GM12878 (cell line): Measurements from ENCODE around the gene RUNDC3A. TPM values are rescaled to one million over a fixed set of nuclear protein-coding genes. Genes with fewer than 3 reads are reported as not detected.

ENCODE experiments used
- ATAC-seq: fragments of 200-7000 bp; cut with Tn5 transposase; 3 replicates; pipeline ENCODE4 v1.9.1; 2020; ENCODE audit warnings: mild to moderate bottlenecking, moderate library complexity
- BruUV-seq: library from RNA; stranded (reverse); fragments of 400-500 nt; replicated peaks from 2 replicates; lab custom pipeline; 2021; lab: Mats Ljungman, UMichigan
- CTCF ChIA-PET: fragments of 300-600 bp; sonication (Branson Sonifier 250); formaldehyde crosslinking; extraction: SDS; loops from one replicate; lab custom pipeline; 2021; ENCODE audit warnings: inconsistent platforms; lab: Yijun Ruan, JAX
- POLR2A ChIA-PET: fragments of 350-600 bp; formaldehyde crosslinking; extraction: SDS; loops from one replicate; lab custom pipeline; 2021; ENCODE audit warnings: inconsistent platforms; lab: Charles Lee
- RAD21 ChIA-PET: fragments of 300-600 bp; sonication (Branson Sonifier 250); formaldehyde crosslinking; loops from one replicate; lab custom pipeline; 2023; ENCODE audit warnings: antibody characterized with exemption; ENCODE audit not compliant: unreplicated experiment; lab: Charles Lee
- SMC1A ChIA-PET: fragments of 300-600 bp; sonication (Branson Sonifier 250); formaldehyde crosslinking; loops from one replicate; lab custom pipeline; 2023; ENCODE audit not compliant: unreplicated experiment, uncharacterized antibody; lab: Charles Lee
- DNase-seq: peaks from one replicate; pipeline ENCODE4 v3.0.0-alpha.2; 2011; ENCODE audit warnings: low read depth, low spot score
- FAIRE-seq: peaks from 3 replicates; lab custom pipeline; 2011; peaks lifted over from hg19 to GRCh38; lab: Jason Lieb, UNC
- H2AFZ ChIP-seq: 2 replicates; pipeline ENCODE4 v1.6.0; 2011; ENCODE audit warnings: low read depth, low read length, control low read depth; ENCODE audit not compliant: control insufficient read depth
- H3K27ac ChIP-seq: 2 replicates; pipeline ENCODE4 v1.5.1; 2011; ENCODE audit warnings: control low read depth; ENCODE audit not compliant: control insufficient read depth, insufficient read depth
- H3K27me3 ChIP-seq, 2 experiments: replicated peaks in 1 of 2; 2 replicates each; pipeline versions ENCODE4 v1.6.0 to v1.6.1; 2011; ENCODE audit warnings: low read length in 1 of 2; ENCODE audit not compliant: control insufficient read depth in 2 of 2, insufficient read depth in 2 of 2
- H3K36me3 ChIP-seq, 2 experiments: 2 replicates each; pipeline ENCODE4 v1.5.1; 2011; ENCODE audit warnings: low read length in 1 of 2; ENCODE audit not compliant: control insufficient read depth in 2 of 2, insufficient read depth in 2 of 2
- H3K4me1 ChIP-seq: 2 replicates; pipeline ENCODE4 v1.6.1; 2011; ENCODE audit warnings: mild to moderate bottlenecking, low read length, moderate library complexity, mixed read lengths; ENCODE audit not compliant: control insufficient read depth, insufficient read depth
- H3K4me2 ChIP-seq: 2 replicates; pipeline ENCODE4 v1.6.0; 2011; ENCODE audit warnings: control low read depth; ENCODE audit not compliant: control insufficient read depth, insufficient read depth
- H3K4me3 ChIP-seq: fragments of 200-600 bp; sonication (generic); 2 replicates; pipeline ENCODE4 v1.5.1; 2016
- H3K79me2 ChIP-seq: 2 replicates; pipeline ENCODE4 v1.6.0; 2011; ENCODE audit warnings: low read length; ENCODE audit not compliant: control insufficient read depth, insufficient read depth
- H3K9ac ChIP-seq: 2 replicates; pipeline ENCODE4 v1.8.0; 2011; ENCODE audit warnings: low read length, control low read depth, mixed read lengths; ENCODE audit not compliant: control insufficient read depth, insufficient read depth
- H3K9me3 ChIP-seq: replicated peaks from 3 replicates; pipeline ENCODE4 v1.5.1; 2011; ENCODE audit warnings: mild to moderate bottlenecking, low read length; ENCODE audit not compliant: control insufficient read depth, insufficient read depth
- H4K20me1 ChIP-seq: 2 replicates; pipeline ENCODE4 v1.6.0; 2011; ENCODE audit not compliant: control insufficient read depth, insufficient read depth
- CEBPZ ChIP-seq: fragments of 150-350 bp; IDR thresholded peaks from 2 replicates; pipeline ENCODE4 v1.6.1; 2016; ENCODE audit warnings: low read depth, low read length
- CREM ChIP-seq: IDR thresholded peaks from 2 replicates; pipeline ENCODE4 v1.6.1; 2014; ENCODE audit warnings: antibody characterized with exemption, low read depth
- JUNB ChIP-seq: IDR thresholded peaks from 2 replicates; pipeline ENCODE4 v1.6.1; 2016; ENCODE audit warnings: antibody characterized with exemption, mild to moderate bottlenecking
- MEF2B ChIP-seq: fragments of 450-650 bp; IDR thresholded peaks from 2 replicates; pipeline ENCODE4 v1.6.1; 2018; ENCODE audit warnings: mild to moderate bottlenecking, moderate library complexity; ENCODE audit not compliant: partially characterized antibody, poor library complexity, severe bottlenecking
- MYB ChIP-seq: fragments of 150-350 bp; IDR thresholded peaks from 2 replicates; pipeline ENCODE4 v1.6.1; 2014; ENCODE audit warnings: mild to moderate bottlenecking, low read depth, low read length, borderline replicate concordance
- YBX1 ChIP-seq: fragments of 450-650 bp; IDR thresholded peaks from 2 replicates; pipeline ENCODE4 v1.6.1; 2016; ENCODE audit warnings: antibody characterized with exemption
- ZNF24 ChIP-seq: fragments of 450-650 bp; IDR thresholded peaks from 2 replicates; pipeline ENCODE4 v1.6.1; 2017; ENCODE audit warnings: antibody characterized with exemption, mild to moderate bottlenecking
- ZZZ3 ChIP-seq: IDR thresholded peaks from 2 replicates; pipeline ENCODE4 v1.6.1; 2011; ENCODE audit warnings: low read depth; ENCODE audit not compliant: control insufficient read depth, insufficient read length
- WGBS: methylation state at CpG from one replicate; pipeline ENCODE4 v1.1.6; 2016; ENCODE audit warnings: low lambda C conversion rate; ENCODE audit not compliant: insufficient replicate concordance, insufficient coverage; ENCODE audit errors: missing lambda C conversion rate; 5-methylcytosine and 5-hydroxymethylcytosine counted together
- in situ Hi-C: fragments of 300-500 bp; cut with MboI; formaldehyde crosslinking; loops from 9 replicates; pipeline ENCODE4 v1.14.3; 2018; ENCODE audit warnings: mixed read lengths
- intact Hi-C: fragments of 100-400 bp; cut with micrococcal nuclease; formaldehyde crosslinking; loops from one replicate; pipeline ENCODE4 v1.14.2; 2022; ENCODE audit not compliant: unreplicated experiment
- polyA plus RNA-seq, 11 experiments: library from polyadenylated mRNA; depleted of rRNA in 4 of 11; unstranded in 6 of 11; stranded (reverse) in 5 of 11; fragments of >200 nt; fragmentation: Nextera tagmentation in 4 of 11; fragmentation: Illumina TruSeq in 1 of 11; extraction: Ambion mirVana in 4 of 11; extraction: Trizol in 1 of 11; gene quantifications; 1 replicate in 1 of 11; 2 replicates in 10 of 11; pipeline versions ENCODE4 v1.2.1 to v1.2.3, GENCODE V29; 2011 to 2016; ENCODE audit warnings: inconsistent platforms in 2 of 11, missing spikeins in 2 of 11, low read depth in 1 of 11
- total RNA-seq, 4 experiments: library from RNA; depleted of rRNA in 3 of 4; stranded (reverse); fragments of >200 nt in 3 of 4; fragmentation: Illumina TruSeq in 1 of 4; extraction: Trizol in 1 of 4; gene quantifications; 2 replicates each; pipeline versions ENCODE4 v1.2.1 to v1.2.3, GENCODE V29; 2013 to 2021

The RUNDC3A gene
- total and polyA plus RNA-seq, 10 of the 15 experiments (the other 5 are each of a cell fraction or from before 2014, with no cell fraction given), result 0.07 to 0.17 TPM; not detected in 8

GRCh38 chr17:44282264-44282663 lies 26.1 kb upstream of the RUNDC3A start:
- RAD21 ChIA-PET, result interaction anchor here (0.6 kb wide), 1 partner anchor 391 kb away, joined by 3 read pairs; no protein-coding TSS in a partner anchor
- H3K36me3 ChIP-seq, result no peaks in the 10 kb centered on the region
- in situ Hi-C loops, result no loop called here
- no peak overlapping the region for H3K9ac ChIP-seq
- peaks cover 16% of the 10 kb centered on the region for H3K4me1 ChIP-seq
- SMC1A ChIA-PET, result interaction anchor here (0.6 kb wide), 1 partner anchor 213 kb away, joined by 3 read pairs; no protein-coding TSS in a partner anchor
- H3K4me3 ChIP-seq, result no peak overlapping the region
- DNase-seq (no peak), FAIRE-seq (no peak), ATAC-seq (no peak)
- no peaks in the 10 kb centered on the region for H3K79me2 ChIP-seq
- intact Hi-C loops, result no loop called here
- H3K27ac ChIP-seq, result no peak overlapping the region
- no peak overlapping the region for H3K4me2 ChIP-seq
- TF ChIP-seq MEF2B, result no peak
- TF ChIP-seq JUNB, result no peak
- no peak for TF ChIP-seq MYB
- TF ChIP-seq CEBPZ, result no peak
- TF ChIP-seq ZNF24, result no peak
- no peak for TF ChIP-seq YBX1
- no peak for TF ChIP-seq ZZZ3
- no peak for TF ChIP-seq CREM
- POLR2A ChIA-PET, result interaction anchor here (0.6 kb wide), 1 partner anchor 315 kb away, joined by 3 read pairs; no protein-coding TSS in a partner anchor
- BruUV-seq, result no TSS peak
- no peaks in the 10 kb centered on the region for H3K9me3 ChIP-seq
- 29% methylated on average over 3 of the region's 3 CpGs for WGBS
- H3K27me3 ChIP-seq, result no peaks in the 10 kb centered on the region; a peak in 1 of 4 replicates
- no peaks in the 10 kb centered on the region for H4K20me1 ChIP-seq
- CTCF ChIA-PET, result no interaction called here
- H2AFZ ChIP-seq, result no peak overlapping the region
